DMS 273 (cell line): ENCODE measurements around the gene RFPL4A.
"Not testable (repeated sequence)": the region's sequence is repeated elsewhere in the genome, so short reads cannot be mapped to it uniquely, and the experiment has no call there.

ENCODE experiments used
- DNase-seq: peaks from one replicate; lab custom pipeline; 2025; ENCODE audit not compliant: unreplicated experiment; lab: John Stamatoyannopoulos, UW

The RFPL4A gene

GRCh38 chr19:55758797-55759196 lies at the start of gene RFPL4A:
TSS of gene RFPL4A (plus strand) at chr19:55759097. CDS start at chr19:55761801, 2,704 bp downstream.
- not testable (repeated sequence) for DNase-seq

- DNase-seq, result no peak
These were observed 47.2 kb upstream of the RFPL4A start for GRCh38 chr19:55711719-55712118.

GRCh38 chr19:55712804-55713631 lies 45.9 kb upstream of the RFPL4A start:
- no peak for DNase-seq

GRCh38 chr19:55716531-55716930 lies 42.4 kb upstream of the RFPL4A start:
- no peak for DNase-seq

GRCh38 chr19:55717251-55717650 lies 41.6 kb upstream of the RFPL4A start:
- no peak for DNase-seq

- DNase-seq, result not testable (repeated sequence)
These were observed 40.8 kb upstream of the RFPL4A start for GRCh38 chr19:55717879-55718711.

GRCh38 chr19:55720214-55720746 lies 38.6 kb upstream of the RFPL4A start:
- DNase-seq, result no peak

GRCh38 chr19:55720801-55721200 lies 38.1 kb upstream of the RFPL4A start:
- no peak for DNase-seq

- no peak for DNase-seq
These were observed 35.4 kb upstream of the RFPL4A start for GRCh38 chr19:55723491-55723890.

GRCh38 chr19:55730378-55730777 lies 28.5 kb upstream of the RFPL4A start:
- not testable (repeated sequence) for DNase-seq

GRCh38 chr19:55738302-55738701 lies 20.6 kb upstream of the RFPL4A start, which contains the start of gene NLRP9:
TSS of gene NLRP9 (minus strand) at chr19:55738402. CDS start at chr19:55738374, 28 bp downstream.
- DNase-seq, result no peak

GRCh38 chr19:55750715-55751114 lies 8.2 kb upstream of the RFPL4A start:
- DNase-seq, result no peak

GRCh38 chr19:55753401-55753800 lies 5.5 kb upstream of the RFPL4A start:
- no peak for DNase-seq

- not testable (repeated sequence) for DNase-seq
These were observed 2.1 kb upstream of the RFPL4A start for GRCh38 chr19:55756808-55757207.

- DNase-seq, result no peak
These were observed 7.6 kb downstream of the RFPL4A start for GRCh38 chr19:55766466-55766865.

- not testable (repeated sequence) for DNase-seq
These were observed 9.9 kb downstream of the RFPL4A start, which contains the start of gene RFPL4AL1 for GRCh38 chr19:55768818-55769217. TSS of gene RFPL4AL1 (plus strand) at chr19:55769118. CDS start at chr19:55771805, 2,687 bp downstream.

- DNase-seq, result not testable (repeated sequence)
These were observed 10.7 kb downstream of the RFPL4A start for GRCh38 chr19:55769632-55770031.

- peak; percentile 51 for DNase-seq
These were observed 18.6 kb downstream of the RFPL4A start for GRCh38 chr19:55777528-55777927.

- no peak for DNase-seq
These were observed 19.4 kb downstream of the RFPL4A start for GRCh38 chr19:55778331-55778730.

GRCh38 chr19:55781112-55781511 lies 22.2 kb downstream of the RFPL4A start:
- DNase-seq, result no peak

GRCh38 chr19:55795021-55795420 lies 36.1 kb downstream of the RFPL4A start:
- no peak for DNase-seq
